Measurements from ENCODE around the gene GSS.

Gene GSS

DNA sequence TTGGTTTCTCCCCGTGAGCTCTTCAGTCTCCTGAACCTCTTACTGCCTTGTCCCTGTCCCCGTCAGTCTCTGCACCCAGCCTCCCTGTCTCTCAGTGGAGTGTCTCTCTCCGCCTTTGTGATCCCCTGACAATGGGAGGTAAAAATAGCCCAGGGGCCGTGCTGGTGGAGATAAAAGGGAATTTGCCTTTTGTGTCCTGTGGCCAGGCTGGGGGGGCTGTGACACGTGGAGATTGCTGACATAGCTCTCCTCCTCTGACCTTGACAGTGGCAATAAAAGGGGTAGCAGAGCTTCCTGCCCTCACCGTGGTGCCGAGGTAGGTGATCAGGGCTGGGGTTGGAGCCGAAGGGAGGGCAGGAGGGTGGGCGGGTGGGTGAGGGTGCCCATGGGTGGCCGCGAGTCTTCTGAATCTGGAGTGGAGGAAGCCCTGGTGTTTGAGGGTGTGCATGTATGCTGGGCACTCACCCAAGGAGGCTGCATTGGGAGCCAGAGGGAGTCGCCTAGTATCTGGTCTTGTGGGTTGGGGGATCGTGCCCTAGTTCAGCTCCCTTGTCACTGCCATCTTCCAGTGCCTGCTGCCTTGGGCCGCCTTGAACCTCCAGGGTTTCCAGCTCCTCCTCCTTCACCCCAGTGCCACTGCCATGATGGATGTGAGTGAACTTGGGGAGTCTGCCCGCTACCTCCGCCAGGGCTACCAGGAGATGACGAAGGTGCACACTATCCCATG is 21.9 kb upstream of the GSS start:
- no peak overlapping the region for H3K4me3 ChIP-seq (ENCODE audit: low read length)
- TF ChIP-seq ZNF274 (IDR thresholded peaks at IDR 0.05; ENCODE audit: low read depth, low read length), result no peak

DNA sequence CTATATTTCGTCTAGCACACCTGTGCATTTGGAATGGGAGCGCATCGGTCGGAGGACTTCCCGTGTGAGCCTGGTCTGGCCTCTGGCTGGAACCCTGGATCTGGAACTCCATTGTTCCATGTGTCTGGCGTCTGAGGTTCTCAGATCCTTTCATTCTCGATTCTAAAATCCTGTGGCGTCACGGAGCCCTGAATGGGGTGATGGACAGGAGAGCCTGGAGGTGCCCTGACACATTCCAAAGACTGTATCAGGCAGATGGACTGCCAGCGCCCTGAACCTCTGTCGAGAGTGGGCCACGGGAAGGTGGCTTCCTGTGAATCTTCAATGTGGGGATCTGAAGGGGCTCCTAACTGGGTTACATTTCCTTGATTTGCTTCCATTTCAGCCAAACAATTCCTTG is 20.7 kb upstream of the GSS start:
- TF ChIP-seq ZNF274 (IDR thresholded peaks at IDR 0.05; ENCODE audit: low read depth, low read length), result no peak
- H3K4me3 ChIP-seq (ENCODE audit: low read length), result no peak overlapping the region

DNA sequence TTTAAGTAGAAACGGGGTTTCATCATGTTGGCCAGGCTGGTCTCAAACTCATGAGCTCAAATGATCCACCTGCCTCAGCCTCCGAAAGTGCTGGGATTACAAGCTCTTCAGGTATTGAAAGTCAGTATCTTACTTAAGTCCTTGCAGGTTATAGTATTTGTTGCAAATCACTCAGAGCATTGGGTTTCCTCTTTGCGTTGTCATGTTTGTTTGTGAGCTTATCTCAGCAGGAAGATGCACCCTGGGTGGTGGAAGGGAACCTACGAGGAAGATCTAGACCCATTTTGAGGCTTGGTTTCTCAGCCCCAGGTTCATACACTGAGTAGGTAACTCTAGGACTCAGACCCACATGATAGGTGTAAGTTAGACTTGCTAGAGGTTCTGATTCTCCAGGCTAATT is 18.6 kb upstream of the GSS start:
- no peak for TF ChIP-seq ZNF274 (IDR thresholded peaks at IDR 0.05; ENCODE audit: low read depth, low read length)
- no peak overlapping the region for H3K4me3 ChIP-seq (ENCODE audit: low read length)

DNA sequence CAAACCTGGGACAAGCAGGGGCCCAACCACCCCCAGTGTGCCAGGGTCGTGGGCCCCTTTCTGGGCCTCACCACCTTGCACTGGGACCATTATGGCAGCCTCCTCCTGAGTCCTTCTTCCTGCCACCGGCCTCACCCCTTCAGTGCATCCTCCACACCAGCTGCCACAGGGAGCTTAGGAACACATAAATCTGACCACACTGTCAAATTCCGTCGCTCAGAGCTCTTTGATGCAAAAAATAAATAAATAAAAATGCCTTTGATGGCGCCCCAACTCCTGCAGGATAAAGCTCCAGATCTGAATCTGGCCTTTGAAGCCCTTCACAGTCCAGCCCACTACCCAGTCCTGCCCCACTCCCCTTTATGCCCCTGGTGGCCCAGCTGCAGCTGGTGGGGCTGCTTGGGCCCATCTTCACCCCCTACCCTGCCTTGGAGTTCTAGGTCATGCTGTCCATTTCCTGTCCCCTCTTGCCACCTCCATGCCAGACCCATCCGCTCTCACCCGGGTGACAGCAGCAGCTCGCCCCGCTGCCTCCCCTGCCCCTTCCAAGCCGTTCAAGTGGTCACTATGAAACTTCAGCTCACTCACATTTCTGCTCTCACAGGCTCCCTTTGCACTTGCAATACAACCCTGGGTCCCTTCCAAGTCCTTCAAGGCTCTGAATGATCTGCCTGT is 16.1 kb upstream of the GSS start:
- no peak overlapping the region for H3K4me3 ChIP-seq (ENCODE audit: low read length)
- no peak for TF ChIP-seq ZNF274 (IDR thresholded peaks at IDR 0.05; ENCODE audit: low read depth, low read length)

DNA sequence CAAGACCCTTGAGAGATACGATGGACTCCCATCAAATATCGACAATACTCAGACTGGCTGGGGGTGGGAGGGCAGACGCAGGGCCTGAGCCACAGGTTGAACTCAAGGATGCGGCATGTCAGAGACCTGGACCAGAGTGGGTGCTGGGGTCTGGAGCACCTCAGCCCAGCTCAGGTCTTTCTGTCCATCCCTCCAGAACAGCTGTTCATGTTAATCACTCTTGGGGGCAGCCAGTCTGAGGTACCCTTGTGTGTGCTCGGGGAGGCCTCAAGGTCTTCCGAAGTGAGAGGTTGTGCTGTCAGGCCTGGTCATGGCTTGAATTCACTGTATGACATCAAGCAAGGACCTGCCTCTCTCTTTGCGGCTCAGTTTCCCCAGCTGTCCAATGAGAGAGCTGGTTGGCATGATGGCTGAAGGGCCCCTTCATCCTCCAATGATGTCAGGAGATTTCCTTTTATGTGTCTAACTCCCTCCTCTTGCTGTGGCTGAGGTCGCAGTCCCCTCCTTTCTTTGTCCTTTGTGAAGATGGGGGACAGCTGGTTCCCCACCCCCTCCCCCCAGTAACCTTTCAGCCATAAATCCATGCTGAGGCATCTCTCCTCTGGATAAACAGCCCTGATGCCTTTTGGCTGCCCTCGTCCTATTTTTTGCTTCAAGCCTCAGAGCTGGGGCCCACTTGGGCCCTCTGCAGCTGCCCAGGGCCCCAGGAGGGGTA is 15.4 kb upstream of the GSS start:
- no peak for TF ChIP-seq ZNF274 (IDR thresholded peaks at IDR 0.05; ENCODE audit: low read depth, low read length)

DNA sequence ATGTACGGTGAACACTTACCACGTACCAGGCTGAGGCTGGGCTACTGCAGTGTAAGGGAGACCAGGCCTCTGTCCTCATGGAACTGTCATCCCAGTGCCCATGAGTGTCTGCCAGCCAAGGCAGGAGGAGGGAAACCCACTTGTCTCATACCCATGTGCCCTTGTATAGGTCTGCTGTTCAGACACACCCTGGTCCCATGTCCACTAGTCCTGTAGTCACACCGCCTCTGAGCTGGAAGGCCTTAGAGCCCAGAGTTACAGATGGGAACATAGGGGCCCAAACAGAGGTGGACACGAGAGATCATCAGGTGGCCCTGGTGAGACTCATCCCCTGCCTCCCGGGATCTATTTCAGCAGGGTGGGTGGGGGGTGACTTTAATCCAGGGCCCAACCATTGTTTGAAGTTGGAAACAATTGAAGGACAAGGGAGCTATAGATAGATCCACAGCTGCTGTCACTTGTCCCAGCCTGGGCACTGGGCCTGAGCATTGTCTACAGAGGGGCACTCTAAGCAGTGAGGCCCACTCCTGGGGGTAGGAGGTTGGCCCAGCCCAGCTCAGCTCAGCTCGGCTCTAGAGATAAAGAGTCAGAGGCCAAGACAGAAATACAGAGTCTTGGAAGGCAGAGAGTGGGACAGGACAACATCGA is 14.7 kb upstream of the GSS start:
- no peak overlapping the region for H3K4me3 ChIP-seq (ENCODE audit: low read length)
- TF ChIP-seq ZNF274 (IDR thresholded peaks at IDR 0.05; ENCODE audit: low read depth, low read length), result no peak

More for the DNA sequence above, 15.4 kb upstream of the GSS start:
- H3K4me3 ChIP-seq (ENCODE audit: low read length), result no peak overlapping the region

DNA sequence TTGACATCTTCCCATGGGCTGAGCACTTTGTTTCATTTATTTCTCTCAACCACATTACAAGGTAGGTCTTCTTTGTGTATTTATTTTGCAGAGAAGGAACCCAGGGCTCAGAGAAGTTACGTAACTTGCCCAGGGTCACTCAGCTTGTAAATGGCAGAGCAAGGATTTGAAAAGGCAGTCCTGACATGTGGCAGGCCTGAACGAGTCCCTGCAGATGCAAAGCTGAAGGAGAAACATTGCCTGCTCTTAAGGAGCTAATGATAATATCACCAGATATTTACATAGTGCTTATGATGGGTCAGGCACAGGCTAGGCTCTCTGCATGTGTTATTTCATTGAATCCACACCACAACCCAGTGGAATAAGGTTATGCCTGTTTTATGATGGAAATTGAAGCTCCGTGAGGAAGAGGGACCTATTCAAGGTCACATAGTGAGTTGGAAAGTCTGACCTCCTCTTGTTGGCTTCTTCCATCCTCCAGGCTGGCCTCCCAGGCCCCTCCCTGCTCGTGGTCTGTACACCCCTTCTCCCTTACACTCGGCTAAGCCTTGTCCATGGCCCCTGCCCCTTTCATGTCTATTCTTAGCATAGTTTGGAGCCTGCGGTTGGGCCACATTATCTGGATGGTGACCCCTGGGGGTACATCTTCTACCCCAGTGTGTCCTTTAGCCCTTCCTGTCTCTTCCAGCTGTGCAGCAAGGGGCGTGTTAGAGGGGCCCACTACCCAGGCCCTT is 12.6 kb upstream of the GSS start:
- no peak overlapping the region for H3K4me3 ChIP-seq (ENCODE audit: low read length)
- TF ChIP-seq ZNF274 (IDR thresholded peaks at IDR 0.05; ENCODE audit: low read depth, low read length), result no peak

DNA sequence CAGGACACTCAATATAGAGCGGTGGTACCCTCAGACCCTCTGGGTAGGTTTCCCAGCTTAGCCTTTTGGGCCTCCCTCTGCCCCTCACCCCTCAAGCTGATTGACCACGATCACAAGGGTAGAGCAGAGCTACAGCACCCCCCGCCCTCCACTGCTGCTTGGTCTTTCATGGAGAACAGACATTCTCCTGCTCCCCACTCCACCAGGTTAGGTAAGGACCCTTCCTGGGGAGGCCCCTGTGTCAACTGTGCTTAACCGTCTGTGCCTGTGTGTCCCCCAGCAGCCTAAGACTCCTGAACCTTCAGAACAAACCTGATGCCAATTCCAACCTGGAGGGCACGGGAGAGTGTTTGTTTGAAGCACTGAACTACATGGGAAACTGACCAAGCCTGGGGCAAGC is 11.8 kb upstream of the GSS start:
- TF ChIP-seq ZNF274 (IDR thresholded peaks at IDR 0.05; ENCODE audit: low read depth, low read length), result no peak
- H3K4me3 ChIP-seq (ENCODE audit: low read length), result no peak overlapping the region

DNA sequence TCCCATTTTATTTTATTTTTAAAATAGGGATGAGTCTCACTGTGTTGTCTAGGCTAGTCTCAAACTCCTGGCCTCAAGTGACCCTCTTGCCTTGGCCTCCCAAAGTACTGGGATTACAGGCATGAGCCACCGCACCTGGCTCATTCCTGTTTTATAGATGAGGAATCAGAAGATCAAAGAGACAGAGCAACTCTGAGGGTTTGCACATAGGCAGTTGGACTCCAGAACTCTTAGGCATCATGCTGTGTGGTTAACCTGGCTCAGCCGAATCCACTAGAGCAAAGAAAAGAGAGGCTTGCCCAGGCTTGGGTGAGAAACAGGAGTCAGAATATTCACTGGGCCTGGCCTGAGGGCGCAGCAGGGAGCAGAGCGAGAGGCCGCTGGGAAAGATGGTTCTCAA is 9.4 kb upstream of the GSS start:
- TF ChIP-seq ZNF274 (IDR thresholded peaks at IDR 0.05; ENCODE audit: low read depth, low read length), result no peak
- no peak overlapping the region for H3K4me3 ChIP-seq (ENCODE audit: low read length)

DNA sequence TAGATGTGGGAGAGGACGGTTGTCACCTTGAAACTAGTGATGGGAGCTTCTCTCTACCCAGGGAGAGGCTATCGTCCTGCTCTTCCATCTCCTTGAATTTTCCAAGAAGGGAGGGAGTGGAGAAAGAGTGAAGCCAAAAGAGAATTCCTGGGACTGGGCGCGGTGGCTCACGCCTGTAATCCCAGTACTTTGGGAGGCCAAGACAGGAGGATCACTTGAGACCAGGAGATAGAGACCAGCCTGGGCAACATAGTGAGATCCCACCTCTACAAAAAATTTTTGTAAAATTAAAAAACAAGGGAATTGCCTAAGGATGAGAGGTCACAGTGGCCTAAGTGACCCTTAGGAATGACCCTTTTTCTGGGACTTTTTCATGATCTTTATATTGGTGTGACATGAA is 8.9 kb upstream of the GSS start:
- no peak overlapping the region for H3K4me3 ChIP-seq (ENCODE audit: low read length)
- no peak for TF ChIP-seq ZNF274 (IDR thresholded peaks at IDR 0.05; ENCODE audit: low read depth, low read length)

DNA sequence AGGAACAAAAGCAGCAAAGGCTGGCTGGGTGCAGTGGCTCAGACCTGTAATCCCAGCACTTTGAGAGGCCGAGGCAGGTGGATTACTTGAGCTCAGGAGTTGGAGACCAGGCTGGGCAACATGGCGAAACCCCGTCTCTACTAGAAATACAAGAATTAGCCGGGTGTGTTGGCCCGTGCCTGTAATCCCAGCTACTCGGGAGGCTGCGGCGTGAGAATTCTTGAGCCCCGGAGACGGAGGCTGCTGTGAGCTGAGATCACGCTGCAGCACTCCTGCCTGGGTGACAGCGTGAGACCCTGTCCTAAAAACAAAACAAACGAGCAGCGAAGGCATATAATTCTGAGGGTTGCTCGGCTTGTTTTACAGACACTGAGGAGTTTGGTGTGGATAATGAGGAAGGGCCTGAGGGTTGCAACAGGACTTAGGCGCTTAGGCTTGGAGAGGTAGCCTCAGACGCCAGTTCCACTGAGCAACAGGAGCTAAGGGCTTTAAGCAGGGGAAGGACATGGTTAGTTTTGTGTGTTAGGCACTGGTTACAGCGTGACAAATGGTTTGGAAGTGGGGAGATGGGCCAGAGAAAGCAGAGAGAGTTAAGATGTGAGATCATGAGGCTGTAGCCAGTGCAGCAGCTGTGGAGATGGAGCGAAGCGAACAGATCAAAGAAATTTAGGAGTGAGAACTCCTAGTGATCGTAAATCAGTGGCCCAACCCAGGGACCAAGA is 1.3 kb upstream of the GSS start:
- 0 out of 2 replicates have a peak, but pooled peaks have one; percentile 48 for TF ChIP-seq ZNF274 (IDR thresholded peaks at IDR 0.05; ENCODE audit: low read depth, low read length)
- H3K4me3 ChIP-seq (ENCODE audit: low read length), result no peak overlapping the region

DNA sequence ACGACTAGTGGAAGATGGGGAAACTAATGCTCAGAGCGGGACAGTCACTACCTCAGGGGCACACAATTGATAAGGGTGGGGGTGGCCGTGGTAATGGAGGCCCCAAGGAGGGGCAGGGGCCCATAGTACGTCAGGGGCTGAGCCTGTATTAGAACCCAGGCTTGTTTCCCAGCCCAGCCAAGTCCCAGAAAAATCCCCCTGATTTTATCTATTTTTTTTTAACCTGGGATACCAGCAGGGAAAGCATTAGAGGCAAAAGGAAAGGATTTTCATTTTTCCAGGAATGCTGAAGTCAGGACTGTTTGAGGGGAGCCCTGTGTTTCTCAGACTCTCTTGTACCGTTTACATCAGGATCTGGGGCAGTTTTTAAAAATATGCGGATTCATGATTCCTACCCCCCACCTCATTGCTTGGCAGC is 444 bp upstream of the GSS start:
- peak overlapping the region; percentile 68; the same call in 1 of the 2 replicates for H3K4me3 ChIP-seq (ENCODE audit: low read length)
- no peak for TF ChIP-seq ZNF274 (IDR thresholded peaks at IDR 0.05; ENCODE audit: low read depth, low read length)

DNA sequence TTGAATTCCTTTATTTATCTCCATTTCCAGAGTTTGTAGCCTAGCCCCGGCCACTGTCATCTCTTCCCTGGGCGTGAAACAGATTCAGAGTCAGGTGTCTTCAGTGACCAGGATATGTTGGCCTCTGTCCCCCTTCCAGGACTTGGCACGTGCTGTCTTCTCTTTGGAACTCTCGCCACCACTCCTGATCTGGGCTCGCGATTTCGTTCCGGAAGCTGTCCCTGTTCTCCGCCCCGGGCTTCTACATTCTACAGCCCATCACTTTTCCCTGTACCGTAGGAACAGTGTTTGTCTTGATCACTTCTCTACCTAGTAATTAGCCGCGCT is 739 bp downstream of the GSS start:
- peak overlapping the region; percentile 68 for H3K4me3 ChIP-seq (ENCODE audit: low read length)
- TF ChIP-seq ZNF274 (IDR thresholded peaks at IDR 0.05; ENCODE audit: low read depth, low read length), result no peak
